Posterior cingulate gyrus (tissue), 11 donors: ENCODE results near the gene DPP7.

ENCODE experiments used
- DNase-seq, 10 donors: peaks; one replicate each; pipeline versions ENCODE4 v3.0.0 to v3.0.0-alpha.2; 2020 to 2021; ENCODE audit warnings: mixed read lengths in 3 of 10
- intact Hi-C: fragments of 100-400 bp; cut with DNase I; formaldehyde crosslinking; loops from one replicate; pipeline ENCODE4 v1.15.1; 2023

Gene DPP7

DNA sequence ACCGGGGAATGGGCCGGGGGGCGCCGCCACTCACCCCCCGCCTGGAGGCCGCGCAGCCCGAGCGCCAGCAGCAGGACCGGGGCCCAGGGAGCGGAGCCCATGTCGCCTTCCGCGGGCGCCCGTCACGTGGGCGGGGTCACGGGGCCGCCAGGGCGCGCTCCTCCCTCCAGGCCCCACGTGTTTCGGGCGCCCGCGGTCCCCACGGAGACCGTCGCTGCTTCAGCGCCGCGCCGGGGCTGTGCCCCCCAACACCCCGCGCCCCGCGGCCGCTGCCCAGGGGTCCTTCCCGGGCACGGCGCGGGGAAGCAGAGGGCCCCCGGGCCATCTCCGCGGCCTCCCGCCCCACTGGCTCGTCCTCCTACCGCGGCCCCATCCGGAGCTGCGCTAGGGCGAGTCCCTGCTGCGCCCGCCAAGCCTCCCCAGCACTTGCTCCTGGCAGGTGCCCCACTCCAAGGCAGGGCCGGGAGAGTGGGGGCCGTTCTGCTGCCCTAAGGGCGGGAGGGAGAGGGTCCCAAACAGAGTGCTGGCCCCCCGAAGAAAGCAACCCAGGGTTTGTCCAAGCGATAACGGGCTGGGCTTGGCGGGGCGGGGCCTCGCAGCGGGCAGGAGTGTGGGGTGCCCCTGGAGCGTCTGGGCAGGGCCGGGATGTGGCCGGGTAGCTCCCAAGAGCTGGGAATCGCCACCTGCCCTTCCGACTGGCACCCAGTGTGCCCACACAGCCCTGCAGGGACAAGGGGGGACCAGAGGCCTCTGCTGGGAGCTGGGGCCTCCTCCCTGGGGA lies at the start of gene DPP7:
Gene DPP7, minus strand, starts transcription at position 121 of the 781 bp plus-strand sequence. Its CDS starts 20 bp downstream, at position 101.
- intact Hi-C loops, result no loop called here
- peak; percentile 61 to 97 (median 78) for DNase-seq

GRCh38 chr9:137163805-137164204 lies 49.3 kb upstream of the DPP7 start:
- DNase-seq, result no peak
- intact Hi-C loops, result no loop called here

- DNase-seq, result no peak
- intact Hi-C loops, result no loop called here
These were observed 48.8 kb upstream of the DPP7 start for GRCh38 chr9:137163365-137163715.

GRCh38 chr9:137162505-137163364 lies 48.2 kb upstream of the DPP7 start:
- DNase-seq, result no peak
- intact Hi-C loops, result no loop called here

DNA sequence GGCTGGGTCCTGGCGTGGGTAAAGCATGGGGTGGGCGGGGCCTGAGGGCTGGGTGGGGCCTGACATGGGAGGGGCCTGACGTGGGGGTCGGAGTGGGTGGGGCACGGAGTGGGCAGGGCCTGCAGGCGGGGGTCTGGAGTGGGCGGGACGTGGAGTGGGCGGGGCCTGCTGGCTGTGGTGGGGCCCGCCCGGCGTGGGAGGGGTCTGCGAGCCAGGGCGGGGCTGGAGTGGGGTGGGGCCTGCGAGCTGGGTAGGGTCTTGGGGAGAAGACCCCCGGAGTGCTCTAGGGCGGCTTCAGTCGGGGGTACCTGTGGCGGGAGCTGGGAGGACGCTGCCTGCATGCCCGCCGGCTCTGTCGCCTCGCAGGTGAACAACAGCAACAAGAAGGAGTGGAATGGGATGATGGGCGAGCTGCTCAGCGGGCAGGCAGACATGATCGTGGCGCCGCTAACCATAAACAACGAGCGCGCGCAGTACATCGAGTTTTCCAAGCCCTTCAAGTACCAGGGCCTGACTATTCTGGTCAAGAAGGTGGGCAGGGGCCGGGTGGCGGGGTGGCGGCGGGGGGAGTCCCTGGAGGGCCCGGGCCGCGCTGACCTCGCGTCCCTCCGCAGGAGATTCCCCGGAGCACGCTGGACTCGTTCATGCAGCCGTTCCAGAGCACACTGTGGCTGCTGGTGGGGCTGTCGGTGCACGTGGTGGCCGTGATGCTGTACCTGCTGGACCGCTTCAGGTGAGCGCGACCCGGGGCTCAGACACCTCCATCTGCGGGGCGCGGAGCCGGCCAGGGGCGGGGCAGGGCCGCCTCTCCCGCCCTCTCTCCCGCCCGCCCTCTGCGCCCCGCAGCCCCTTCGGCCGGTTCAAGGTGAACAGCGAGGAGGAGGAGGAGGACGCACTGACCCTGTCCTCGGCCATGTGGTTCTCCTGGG lies 47.3 kb upstream of the DPP7 start:
- no peak for DNase-seq
- intact Hi-C loops, result no loop called here

DNA sequence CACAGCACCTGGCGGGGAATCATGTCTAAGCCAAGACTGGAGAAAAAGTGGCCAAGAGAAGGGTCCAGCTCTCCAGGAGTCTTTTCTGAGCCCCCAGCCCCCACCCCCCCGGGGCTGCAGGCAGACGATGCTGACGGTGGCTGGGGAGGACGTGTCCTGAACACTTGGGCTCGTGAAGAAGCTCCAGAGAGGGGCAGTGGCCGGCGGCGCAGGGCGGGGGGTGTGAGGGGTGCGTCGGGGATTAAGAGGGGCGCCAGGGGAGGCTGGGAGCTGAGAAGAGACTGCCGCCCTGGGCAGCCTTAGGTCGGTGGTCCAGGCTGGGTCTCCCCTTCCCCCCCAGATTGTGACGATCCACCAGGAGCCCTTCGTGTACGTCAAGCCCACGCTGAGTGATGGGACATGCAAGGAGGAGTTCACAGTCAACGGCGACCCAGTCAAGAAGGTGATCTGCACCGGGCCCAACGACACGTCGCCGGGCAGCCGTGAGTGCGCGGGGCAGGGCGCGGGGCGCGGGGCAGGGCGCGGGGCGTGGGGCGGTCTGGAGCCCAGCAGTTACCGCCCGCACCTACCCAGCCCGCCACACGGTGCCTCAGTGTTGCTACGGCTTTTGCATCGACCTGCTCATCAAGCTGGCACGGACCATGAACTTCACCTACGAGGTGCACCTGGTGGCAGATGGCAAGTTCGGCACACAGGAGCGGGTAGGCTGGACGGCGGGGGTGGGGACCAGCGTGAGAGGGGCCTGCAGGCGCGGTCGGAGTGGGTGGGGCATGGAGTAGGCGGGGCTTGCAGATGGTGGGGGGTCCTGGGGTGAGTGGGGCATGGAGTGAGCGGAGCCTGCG lies 46.4 kb upstream of the DPP7 start:
- no peak for DNase-seq
- intact Hi-C loops, result no loop called here

DNA sequence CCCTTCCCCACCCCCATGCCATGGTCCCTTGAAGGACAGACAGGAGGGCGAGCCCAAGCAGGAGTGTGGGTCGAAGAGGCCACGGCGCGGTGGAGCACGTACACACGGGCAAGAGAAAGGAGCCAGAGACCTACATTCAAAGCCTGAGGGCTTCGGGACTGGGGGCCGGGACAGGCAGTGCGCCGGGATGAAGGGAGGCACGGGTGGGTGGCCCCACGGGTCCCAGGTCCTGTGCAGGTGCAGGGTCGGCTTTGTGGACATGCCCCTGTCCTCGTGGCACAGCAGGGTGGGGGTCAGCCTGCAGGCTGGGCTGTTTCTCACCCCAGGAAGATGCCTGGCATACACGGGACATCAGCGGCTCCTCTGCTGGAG lies 45.5 kb upstream of the DPP7 start:
- intact Hi-C loops, result no loop called here
- DNase-seq, result no peak

DNA sequence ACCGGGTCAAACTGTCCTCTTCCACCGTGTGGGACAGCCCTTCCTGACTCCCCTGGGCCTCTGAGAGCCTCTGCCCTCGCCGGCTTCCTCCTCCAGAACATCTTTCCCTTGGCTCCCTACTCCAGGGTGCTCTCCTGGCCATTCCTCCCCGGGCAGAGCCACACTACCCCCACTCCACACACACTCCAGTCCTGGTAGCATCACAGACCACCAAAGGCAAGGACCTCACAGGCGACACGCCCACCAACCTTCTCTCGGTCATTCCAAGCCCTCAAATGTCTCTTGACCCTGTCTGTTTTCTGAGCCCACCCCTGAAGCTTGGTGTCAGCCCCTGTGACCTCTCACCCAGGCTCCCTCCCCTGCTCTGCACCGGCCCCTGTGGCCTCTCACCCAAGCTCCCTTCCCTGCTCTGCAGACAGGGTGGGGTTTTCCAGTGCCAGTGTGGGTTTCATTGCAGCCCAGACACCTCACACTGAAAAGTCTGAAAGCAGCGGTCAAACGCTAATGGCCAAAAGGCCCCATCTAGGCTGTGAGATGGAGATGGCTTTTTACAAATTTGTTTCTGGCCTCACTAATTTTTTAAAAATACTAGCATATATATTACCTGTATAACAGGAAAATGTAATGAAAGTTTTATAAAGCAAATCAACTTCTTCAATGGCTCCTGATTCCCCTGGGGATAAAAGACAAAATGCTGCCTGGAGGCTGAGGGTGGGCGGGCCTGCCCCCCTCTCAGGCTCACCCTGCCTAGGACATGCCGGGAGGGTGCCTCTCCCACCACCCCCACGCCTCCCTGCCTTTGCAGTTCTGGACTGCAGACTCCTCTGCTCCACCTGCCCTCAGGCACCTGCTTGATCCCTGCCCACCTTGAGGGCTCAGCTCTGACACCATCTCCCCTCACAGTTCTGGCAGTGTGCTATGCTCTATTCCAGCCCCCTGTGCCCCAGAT lies 44.8 kb upstream of the DPP7 start:
- no peak for DNase-seq
- intact Hi-C loops, result no loop called here

GRCh38 chr9:137158625-137159024 lies 44.1 kb upstream of the DPP7 start:
- intact Hi-C loops, result no loop called here
- no peak for DNase-seq

DNA sequence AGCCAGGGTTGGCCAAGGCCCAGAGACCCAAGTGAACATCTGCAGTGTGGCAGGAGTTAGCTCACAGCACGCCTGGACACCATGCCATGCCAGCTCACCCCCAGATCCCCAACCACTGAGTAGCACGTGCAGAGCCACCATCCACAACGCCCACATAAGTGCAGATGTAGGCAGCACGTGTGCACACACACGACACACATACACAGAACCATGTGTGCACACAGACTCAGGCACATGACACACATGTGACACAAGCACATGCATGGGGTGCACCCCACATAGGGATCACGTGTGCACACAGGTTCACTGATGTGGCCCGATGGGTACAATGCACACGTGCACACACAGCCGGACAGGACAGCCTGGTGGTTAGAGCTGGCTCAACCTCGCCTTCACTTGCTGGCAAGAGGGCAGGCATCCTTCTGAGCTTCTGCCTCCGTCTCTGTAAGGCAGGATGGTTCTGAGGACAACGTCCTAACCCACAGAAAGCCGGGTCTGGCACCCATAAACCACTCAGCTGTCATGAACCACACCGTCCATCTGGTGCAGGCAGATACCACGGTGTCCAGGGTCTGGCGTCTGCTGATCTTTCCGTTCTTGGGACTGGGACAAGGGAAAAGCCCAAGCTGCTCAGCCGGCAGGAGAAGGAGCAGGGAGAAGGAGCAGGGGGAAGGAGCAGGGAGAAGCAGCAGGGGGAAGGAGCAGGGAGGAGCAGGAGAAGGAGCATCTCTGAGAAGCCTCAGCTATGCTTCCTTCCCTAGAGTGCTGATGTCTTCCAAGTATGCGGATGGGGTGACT lies 43.3 kb upstream of the DPP7 start:
- DNase-seq, result peak in 2 of 10 donors; percentile 53 to 72
- intact Hi-C loops, result no loop called here

DNA sequence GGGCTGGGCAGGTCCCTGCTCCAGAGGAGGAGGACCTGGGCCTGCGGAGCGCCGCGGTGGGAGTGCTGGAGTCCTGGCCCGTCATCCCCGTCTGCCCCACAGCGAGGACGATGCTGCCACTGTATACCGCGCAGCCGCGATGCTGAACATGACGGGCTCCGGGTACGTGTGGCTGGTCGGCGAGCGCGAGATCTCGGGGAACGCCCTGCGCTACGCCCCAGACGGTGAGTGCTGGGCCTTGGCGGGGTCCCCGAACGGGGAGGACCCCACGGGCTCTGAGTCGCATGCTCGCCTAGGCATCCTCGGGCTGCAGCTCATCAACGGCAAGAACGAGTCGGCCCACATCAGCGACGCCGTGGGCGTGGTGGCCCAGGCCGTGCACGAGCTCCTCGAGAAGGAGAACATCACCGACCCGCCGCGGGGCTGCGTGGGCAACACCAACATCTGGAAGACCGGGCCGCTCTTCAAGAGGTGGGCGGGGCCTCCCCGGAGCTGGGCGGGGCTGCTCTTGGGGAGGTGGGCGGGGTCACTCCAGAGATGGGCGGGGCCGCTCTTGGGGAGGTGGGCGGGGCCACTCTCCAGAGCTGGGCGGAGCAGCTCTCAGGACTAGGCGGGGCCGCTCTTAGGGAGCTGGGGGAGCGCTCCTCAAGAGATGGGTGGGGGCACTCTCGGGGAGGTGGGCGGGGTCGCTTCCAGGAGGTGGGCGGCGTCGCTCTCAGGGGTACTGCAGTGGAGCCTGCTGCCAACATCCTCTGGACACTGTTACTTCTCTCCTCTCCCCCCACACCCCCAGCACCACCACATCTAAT lies 42.2 kb upstream of the DPP7 start:
- DNase-seq, result peak in 5 of 10 donors; percentile 52 to 92 (median 68)
- intact Hi-C loops, result no loop called here

DNA sequence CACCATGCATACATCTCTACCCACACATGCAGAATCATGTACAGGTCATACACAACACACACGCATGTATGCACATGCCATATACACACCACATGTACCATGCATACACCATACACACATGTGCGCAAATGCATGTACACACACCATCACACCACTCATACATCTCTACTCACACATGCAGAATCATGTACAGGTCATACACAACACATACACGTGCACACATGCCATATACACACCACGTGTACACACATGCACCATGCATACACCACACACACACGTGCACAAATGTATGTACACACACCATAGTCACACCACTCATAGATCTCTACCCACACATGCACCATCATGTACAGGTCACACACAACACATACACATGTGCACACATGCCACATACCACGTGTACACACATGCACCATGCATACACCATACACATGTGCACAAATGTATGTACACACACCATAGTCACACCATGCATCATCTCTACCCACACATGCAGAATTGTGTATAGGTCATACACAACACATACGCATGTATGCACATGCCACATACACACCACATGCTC lies 38.4 kb upstream of the DPP7 start:
- intact Hi-C loops, result no loop called here

GRCh38 chr9:137150617-137151457 lies 36.3 kb upstream of the DPP7 start:
- intact Hi-C loops, result no loop called here
- DNase-seq, result peak in 1 of 10 donors; percentile 13

More for the DNA sequence above, 38.4 kb upstream of the DPP7 start:
- no peak for DNase-seq

DNA sequence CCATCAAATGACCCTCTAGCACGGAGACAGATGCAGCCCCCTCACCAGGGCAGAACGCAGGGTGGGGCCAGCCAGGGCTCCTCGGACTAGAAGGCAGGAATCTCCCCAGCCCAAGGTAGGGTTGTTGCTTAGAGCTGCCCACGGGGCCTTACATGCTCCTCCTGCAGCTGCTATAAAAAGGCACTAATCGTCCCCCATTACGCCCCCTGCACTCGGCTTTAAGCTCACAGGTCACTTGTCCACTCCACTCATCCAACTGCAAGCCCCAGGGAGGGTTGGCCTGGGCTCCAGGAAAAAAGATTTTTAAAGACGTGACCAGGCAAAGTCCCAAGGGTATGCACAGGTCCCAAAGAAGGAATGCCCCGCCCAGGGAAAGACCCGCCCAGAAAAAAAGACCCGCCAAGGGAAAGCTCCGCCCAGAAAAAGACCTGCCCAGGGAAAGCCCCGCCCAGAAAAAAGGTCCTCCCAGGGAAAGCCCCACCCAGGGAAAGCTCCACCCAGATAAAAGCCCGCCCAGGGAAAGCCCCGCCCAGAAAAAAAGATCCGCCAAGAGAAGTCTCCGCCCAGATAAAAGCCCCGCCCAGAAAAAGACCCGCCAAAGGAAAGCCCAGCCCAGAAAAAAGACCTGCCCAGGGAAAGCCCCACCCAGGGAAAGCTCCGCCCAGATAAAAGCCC lies 35.5 kb upstream of the DPP7 start:
- no peak for DNase-seq
- intact Hi-C loops, result no loop called here

GRCh38 chr9:137149363-137149762 lies 34.8 kb upstream of the DPP7 start:
- intact Hi-C loops, result no loop called here
- DNase-seq, result no peak
